GM21367 (cell line): ENCODE data around the gene TCFL5.
A peak's percentile ranks its signal among the peaks of the same experiment; 100 is the strongest.

Source experiments
- ATAC-seq: cut with Tn5 transposase; IDR thresholded peaks from one replicate; pipeline ENCODE4 v1.9.1; 2021; ENCODE audit not compliant: unreplicated experiment

The TCFL5 gene

DNA sequence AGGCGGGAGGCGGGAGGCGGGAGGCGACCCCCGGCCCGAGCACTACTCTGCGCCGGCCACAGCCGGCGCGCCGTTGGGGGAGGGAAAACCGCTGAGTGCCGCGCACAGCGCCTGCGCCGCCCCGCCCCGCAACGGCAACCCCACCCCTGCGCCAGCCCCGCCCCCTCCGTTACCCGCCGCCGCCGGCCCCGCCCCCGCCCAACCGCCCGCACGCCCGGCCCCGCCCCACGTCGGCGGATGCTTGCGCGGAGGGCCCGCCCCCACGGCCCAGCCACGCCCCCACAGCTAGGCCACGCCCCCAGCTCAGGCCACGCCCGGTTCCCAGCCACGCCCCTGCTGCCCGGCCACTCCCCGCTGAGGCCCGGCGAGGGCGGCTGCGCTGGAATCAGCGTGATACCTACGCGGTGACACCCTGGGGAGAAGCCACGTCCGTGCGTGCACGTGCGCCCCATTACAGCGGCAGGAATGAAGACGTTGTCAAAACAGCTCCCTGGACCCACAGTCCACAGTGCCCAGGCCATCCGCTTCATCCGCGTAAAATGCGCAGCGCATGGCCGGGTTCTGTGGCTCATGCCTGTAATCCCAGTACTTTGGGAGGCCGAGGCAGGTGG is at the start of gene TCFL5:
Gene TCFL5, minus strand, starts transcription at position 97 of the 611 bp plus-strand sequence. CDS start 152 bp downstream, outside the sequence.
- peak; percentile 52 for ATAC-seq

DNA sequence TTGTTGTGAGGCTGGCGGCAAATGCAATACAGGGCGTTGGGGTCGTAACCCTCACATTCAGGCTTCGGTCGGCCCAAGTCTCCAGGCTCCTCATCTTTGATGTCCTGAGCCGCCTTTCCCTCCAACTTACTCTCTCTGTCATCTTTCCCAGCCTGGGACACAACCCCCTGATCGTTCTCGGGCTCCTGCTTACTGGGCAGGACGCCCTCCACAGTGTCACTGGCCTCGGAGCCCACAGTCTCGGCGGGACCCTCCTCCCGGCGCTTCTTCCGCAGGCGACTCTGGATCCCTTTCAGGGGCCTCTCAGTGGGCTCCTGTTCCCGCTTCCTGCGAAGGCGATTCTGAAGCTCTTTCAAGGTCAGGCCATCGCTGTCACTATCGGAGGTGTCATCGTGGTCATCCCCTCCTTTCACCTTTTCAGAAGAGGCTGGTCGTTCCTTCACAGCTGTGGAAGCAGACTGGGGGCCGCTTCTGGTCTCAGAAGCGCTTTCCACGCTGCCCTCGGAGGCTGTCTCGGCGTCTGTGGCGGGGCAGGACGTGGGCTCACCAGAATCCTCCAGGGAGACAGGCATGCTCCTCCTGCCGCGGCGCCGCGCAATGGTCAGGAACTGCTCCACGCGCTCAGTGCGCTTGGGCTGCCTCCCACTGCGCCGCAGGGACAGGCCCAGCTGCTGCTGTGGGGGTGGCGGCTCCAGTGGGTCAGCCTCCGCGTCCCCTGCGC is 49.3 kb upstream of the TCFL5 start:
- ATAC-seq = no peak

DNA sequence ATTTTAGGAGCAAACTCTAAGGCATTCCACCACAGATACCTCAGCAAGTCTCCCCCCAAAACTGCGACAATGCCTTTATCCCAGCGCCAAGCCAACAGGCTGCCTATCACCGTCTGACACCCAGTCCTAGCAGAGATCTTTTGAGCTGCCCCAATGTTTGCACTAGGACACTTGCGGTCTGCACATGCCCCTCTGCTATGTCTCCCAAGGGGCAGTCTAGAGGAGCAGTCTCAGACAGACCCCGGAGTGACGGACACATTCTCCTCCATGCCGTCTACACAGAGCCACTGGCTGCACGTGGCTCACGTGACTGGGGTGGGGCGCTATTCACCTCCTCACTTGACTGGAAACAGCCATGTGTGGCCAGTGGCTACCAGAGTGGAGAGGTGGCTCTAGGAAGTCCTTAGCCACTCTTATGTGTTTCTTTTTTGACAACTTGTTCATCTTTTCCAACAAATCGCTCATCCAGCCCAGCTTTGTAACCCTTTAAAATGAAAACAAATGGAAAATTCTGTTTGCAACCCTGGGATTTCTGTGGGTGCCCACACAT is 48.7 kb upstream of the TCFL5 start:
- no peak for ATAC-seq

DNA sequence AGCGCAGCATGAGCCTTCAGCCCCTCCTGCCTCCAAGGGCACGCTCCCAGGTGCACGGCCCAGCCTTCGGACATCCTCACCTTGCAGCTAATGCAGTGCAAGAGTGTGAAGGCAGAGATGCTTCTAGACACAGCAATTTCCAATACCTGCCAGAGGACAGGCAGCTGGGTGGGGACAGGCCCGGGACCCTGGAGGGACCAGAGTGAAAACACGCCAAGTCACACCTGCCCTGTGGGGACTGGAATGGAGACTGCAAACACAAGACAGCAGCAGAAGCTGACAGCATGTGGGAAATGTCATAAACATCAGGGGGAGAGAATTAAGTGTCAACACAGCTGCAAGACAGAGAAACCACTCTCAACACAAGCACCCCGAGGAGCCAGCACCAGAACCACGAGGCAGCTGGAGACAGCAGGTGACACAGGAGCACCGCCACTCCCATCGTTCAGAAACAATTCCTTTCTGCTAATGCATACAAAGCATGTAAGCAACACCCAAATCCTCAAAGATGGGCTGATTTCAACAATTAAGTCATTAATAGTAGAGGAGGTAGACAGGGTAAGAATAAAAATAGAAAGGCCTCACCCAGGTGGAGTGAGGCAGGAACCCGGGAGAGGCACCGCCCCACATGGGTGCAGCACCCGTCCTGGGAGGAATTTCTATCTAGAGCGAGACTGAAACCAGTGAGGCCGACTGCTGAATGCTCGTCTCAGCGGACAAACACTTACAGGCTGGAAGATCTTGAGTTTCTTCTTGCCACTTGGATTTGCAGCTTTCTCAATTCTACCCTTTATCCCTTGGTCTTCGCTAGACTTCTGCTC is 47.6 kb upstream of the TCFL5 start:
- no peak for ATAC-seq

DNA sequence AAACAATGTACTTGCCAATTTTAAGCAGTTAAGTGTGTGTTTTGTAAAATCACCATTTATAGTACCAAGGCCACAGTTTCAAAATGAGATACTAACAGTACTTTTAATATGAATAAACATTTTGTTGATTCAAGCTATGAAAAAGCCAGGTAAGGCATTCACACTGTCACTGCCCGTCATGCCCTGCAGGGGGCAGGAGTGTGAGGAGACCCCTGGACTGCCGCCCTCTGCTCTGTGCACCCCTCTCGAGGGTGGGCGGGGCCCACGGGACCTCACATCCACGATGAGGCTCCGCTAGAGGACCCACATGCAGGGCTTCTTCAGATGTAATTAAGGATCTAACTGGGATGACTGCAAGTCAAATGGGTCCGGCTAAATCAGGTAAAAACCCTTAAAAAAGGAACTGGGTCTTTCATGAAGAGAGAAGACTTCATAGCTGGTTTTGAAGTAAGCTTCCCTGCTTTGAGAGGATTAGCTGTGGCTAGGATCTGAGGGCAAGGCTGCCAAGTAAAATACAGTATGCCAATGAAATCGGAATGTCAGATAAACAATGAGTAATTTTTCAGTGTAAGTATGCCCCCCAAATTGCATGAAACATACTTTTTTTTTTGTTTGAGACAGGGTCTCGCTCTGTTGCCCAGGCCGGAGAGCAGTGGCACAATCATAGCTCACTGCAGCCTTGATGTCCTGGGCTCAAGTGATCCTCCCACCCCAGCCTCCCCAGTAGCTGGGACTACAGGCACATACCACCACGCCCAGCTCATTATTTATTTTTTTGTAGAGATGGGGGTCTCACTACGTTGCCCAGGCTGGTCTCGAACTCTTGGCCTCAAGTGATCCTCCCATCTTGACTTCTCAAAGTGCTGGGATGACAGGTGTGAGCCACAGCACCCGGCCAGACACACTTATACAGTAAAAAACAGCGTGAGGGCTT is 46.0 kb upstream of the TCFL5 start:
- ATAC-seq = no peak

DNA sequence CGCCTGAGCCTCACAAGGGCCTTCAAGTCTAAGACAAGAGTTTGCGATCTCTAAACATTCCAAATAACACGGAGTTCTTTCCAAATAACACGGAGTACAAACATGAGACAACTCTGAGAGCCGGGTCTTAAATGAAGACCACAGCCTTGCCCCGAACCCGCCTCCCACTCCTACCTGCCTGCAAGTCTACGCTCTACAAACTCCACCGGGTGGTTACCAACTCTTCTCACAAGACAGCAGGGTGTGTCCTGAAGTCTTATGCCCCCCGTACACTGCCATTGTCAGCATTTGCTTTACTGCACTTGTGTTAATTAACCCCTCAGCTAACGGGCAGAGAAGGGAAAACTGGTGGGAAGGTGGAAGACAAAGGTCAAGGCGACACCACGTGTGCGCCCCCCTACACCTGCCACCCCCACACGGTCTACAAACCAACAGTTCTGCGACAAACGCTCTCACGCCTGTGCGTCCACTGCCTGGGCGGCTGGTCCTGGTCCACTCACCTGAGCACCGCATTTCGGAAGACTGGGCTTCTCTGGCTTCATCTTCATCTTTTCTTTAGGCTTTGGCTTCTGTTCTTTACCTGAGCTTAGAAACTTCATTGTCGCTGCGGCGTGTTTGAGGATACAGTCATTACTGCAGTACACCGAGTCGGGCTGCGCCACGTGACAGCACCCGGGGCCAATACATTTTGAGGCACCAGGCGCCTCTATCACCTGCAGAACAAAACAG is 45.2 kb upstream of the TCFL5 start:
- no peak for ATAC-seq

DNA sequence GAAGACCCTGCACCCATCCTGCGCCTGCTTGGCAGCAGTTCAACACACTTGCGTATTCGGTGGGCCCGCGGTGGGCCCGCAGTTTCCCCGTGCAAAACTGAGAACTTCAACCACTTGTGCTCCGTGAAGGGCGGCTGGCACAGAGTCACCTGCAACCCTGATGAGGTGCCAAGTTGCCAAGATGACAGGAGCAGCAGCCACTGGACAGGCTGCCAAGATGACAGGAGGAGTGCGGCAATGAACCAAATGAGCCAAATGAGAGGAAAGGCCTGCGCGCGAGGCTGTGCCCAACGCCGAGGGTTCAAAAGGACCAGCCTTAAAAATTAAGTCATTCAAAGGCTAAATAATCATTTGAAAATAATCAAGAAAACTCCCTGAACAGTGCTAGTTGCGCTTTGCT is 44.6 kb upstream of the TCFL5 start:
- no peak for ATAC-seq

DNA sequence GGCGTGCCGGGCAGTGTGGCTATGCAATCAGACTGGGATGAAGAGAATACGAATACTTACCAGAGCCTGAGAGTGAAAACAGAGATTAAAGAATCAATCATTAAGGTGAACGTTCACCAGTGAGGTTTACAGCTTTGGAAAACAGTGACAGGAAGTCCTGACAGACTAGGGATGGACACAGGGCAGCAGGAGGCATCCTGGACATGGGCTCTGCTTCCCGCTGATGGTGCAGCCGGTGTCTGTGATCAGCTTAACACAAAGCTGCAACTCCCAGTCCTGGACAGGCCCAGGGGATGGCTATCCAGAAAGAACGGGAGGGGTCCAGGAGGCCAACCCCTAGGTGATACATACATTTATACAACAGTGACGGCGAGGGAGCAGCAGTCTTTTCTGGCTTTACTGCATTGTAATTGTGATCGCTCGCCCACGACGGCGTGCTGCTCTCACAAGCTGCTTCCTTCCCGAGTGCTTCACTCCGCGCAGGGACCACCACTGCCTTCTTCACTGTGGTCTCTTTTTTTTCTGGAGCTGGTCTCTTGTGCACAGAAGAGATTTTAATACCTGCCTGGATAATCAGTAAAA is 44.0 kb upstream of the TCFL5 start:
- ATAC-seq = no peak

DNA sequence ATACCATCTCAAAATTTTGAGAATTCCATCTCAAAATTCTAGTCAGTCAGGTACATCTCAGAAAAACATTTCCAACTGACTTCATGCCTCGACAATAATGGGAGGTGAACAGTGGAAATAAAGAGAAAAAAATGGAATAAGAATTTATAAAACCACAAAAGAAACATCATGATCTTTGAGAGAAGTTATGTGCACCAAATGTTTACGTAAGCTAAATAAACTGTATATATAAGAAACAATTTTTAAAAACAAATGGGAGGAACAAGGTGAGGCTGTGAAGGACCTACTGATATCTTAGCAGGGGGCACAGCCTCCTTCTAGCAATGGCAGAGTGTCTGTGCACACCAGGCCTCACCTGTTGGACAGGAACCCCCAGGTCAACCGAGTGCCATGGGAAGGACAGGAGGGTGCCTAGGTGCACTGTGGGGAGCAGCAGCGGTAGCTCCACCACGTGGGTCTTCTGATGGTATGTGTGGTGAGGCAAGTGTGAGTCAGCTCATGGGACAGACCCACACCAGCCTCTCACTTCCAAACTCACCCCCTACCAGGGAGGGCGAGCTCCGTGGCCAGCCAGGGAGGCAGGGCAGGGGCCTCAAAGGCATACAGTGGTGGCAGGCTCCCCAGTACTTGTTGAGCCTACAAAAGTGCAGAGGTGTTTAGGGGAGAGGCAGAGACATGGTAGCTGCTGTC is 41.4 kb upstream of the TCFL5 start:
- ATAC-seq = no peak

DNA sequence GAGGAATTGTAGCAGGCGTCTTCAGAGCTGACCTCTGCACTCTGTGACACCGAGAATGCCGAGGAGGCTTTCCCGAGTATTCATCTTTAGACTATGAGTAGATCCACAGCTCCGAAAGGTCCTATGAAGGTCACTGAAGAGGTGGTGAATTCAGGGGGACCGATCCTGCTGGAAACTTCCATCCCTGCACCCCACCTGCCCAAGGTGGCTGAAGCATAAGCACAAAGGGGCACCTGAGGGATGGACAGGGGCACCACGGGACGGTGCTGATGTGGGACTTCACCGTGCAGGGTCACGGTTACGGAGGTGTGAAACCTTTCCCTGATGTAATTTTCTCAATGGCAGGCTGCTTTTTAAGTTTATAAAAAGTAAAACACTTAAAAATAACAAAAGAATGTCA is 40.3 kb upstream of the TCFL5 start:
- no peak for ATAC-seq

DNA sequence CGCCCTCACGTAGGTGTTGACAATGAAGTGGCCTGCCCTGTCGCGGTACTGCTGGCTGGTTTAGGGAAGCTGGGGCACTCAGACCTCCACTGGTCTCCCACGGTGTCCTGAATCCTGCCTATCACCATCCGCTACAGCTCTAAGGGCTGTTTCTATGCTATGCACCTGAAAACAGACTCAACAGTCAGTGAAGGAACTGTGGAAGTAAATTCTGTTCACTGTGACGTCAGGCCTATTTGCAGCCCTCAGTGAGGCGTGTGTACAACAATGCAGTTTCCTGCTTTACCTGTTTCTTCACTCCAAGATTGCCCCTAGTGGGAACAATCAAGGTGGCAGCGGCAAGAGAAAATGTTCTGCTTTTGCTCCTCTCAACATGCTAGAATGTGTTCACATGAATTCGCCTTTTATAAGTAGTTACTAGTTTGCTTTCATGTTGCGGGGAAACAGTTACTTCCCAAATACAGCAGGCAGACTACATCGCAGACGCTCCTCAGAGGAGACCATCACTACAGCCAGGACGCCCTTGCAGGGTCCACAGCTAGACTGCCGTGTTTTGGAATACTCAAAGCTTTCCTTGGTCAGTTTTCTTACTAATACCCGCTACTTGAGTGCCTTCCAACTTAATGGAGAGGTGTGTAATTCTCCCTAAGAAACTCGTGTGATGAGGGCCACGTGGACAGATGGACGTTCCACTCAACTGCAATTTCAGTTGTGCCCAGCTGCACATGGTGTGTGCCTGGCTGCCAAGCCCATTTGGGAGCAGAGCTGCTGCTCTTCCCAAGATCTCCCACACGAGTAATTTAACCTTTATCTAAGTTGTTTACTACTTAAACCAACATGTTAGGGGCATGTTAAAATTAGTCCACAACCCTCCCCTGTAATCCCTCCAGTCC is 39.3 kb upstream of the TCFL5 start:
- no peak for ATAC-seq

DNA sequence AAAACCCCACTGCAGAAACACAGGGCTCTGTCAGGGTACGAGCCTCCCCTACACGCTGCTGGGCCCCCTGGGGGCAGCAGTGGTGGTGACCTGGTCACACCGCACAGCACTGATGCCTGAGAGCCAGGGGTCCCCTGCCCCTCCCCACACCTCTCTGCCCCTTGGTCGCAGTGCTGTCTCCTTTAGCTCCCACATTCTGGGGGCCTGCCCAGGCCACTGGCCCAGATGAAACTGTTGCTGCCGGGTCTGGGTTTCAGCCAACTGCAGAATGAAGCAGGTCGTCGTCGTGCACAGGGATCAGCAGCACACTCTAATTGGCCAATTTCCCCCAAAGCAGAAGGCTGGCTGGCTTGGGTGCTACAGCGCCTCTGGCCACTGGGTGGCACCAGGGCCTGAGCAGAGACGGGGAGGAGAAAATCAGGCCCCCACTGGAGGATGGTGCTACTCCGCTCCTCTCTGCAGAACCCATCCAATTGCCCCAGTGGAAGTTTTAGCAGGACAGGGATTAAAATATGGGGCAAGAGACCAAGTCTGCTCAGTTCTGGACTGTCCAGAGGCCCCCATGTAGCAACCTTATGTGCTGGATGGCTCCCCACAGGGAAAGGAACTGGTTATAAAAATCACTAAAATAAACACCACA is 38.5 kb upstream of the TCFL5 start:
- ATAC-seq = peak; percentile 69

DNA sequence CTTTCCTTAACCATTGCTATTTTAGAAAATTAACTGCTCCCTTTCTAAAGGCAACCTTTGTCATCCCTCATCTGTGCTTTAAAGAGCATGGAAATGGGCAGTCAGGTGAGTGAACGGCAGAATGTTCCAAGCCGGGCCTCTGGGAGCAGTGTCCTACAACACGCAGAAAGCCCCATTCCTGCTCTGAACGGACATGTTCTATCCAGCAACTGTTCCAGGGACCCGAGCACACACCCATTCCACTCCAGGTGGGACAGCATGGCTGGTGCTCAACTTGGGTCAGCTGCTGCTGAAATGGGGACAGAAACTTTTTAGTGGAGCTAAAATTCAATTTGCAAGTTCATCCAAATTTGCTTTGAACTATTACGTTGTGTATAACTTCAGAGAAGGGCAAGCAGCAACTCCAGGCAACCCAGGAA is 38.0 kb upstream of the TCFL5 start:
- no peak for ATAC-seq

DNA sequence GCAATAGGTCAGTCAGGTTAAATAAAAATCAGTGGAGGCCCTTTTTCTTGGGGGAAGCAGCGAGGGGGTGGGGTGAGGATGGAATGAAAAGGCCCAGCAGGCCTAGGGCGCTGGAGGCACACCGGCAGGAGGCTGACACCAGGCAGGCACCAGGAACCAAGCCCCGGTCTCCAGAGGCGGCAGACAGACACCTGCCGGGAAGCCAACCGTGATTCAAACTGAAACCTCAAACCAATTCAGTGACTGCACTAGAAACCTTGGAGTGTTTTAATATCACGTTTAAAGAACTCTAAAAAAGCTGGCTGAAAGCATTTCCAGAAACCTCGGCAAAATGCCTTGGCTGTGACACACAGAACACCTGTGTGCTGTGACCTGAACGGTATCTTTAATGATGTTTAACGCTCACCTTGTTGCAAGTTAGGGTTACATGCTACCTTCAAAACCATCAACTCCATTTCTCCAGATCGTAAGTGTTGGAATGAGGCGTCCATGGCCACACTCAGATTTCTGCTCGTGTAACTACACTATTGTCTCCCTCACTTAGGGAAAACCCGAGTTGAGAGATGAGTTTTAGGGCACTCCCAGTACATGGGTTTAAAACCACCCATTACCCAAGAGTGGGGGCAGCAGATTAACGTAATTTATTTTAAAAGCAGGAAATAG is 37.5 kb upstream of the TCFL5 start:
- ATAC-seq = no peak

DNA sequence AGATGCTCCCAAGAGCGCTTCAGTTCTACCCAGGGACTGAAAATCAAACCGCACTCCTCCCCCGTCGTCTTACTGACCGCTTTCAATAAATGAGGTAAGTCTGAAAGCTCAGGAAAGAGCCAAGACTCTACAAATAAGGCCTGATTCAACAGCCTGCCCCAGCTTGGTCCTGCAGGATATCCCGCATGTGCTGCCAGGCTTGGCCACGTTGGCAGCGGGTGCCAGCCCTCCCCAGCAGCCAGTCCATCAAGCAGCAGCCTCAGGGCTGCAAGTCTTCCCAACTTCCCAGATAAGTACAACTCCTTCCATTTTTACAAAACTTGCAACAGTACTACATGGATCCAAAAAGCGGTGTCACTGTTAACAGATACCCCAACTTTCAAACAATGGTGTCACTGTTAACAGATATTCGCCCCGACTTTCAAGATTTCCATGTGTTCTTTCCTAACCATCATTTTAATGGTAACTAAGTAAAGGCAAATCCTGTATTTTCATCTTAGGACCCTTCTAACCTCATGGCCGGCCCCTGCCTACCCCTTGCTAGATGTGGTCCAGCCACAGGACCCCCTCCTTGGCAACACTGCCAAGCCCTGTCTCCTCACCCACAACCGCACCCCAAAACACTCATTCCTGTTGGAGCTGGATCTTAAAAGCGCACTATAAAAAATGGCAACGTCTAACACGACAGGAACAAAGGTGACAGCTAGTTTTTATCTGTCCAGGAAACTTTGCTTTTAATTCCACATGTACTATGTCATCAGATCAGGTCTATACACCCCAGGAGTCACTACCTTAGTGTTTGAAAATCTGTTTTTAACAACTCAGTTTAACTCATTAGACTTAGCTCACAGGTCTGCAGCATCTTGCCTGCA is 36.7 kb upstream of the TCFL5 start:
- no peak for ATAC-seq

DNA sequence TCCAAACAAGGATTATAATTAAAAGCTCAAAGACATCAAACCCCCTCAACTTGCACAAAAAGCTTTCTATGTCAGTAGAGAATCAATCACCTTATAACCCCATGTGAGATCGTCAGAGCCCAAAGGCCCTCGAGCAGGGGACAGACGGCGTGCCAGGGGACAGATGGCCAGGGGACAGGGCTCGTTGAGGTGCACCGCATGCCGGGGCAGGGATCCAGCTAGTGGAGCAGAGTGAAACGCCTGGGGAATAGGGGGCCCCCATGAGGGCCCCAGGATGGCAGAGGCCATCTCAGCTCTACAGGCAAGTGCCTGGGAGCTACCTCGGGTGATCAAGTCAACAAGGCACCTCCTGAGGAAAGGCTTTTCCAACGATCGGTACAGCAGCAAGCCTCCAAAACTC is 36.0 kb upstream of the TCFL5 start:
- ATAC-seq = no peak
